Mucosa of descending colon (tissue), 3 donors: ENCODE measurements around the gene MYRIP. TPM values are rescaled to one million over a fixed set of nuclear protein-coding genes. Genes with fewer than 3 reads are reported as not detected.

Source experiments
- ATAC-seq: fragments of 200-7000 bp; cut with Tn5 transposase; one replicate; pipeline ENCODE4 v1.9.1; 2020; ENCODE audit warnings: mild to moderate bottlenecking, moderate library complexity
- DNase-seq, 3 donors: peaks; one replicate each; pipeline ENCODE4 v3.0.0-alpha.2; 2020
- H3K36me3 ChIP-seq: fragments of 200-600 bp; one replicate; pipeline ENCODE4 v1.8.0; 2021; ENCODE audit warnings: low read depth, mild to moderate bottlenecking
- H3K4me1 ChIP-seq: fragments of 200-600 bp; one replicate; pipeline ENCODE4 v1.8.0; 2021; ENCODE audit warnings: low read depth, mild to moderate bottlenecking
- H3K4me3 ChIP-seq: fragments of 200-600 bp; one replicate; pipeline ENCODE4 v1.8.0; 2021; ENCODE audit warnings: mild to moderate bottlenecking
- H3K9me3 ChIP-seq: fragments of 200-600 bp; one replicate; pipeline ENCODE4 v1.8.0; 2021; ENCODE audit warnings: mild to moderate bottlenecking
- CTCF ChIP-seq: fragments of 200-600 bp; IDR thresholded peaks from one replicate; pipeline ENCODE4 v1.8.0; 2022; ENCODE audit warnings: antibody characterized with exemption, mild to moderate bottlenecking
- intact Hi-C, 2 donors: fragments of 100-400 bp; cut with DNase I in 1 of 2; cut with micrococcal nuclease in 1 of 2; formaldehyde crosslinking; loops; one replicate each; pipeline versions ENCODE4 v1.11.0 to v1.11.1; 2022; cut with DNase I, micrococcal nuclease
- total RNA-seq, 3 donors: library from RNA; stranded (reverse); fragmentation: NEBNext Ultra II Directional in 2 of 3; extraction: Animal tissue kit (Norgen Biotek cat#: 25700) in 2 of 3; gene quantifications; one replicate each; pipeline versions ENCODE4 v1.2.1 to v1.2.4, GENCODE V29; 2021 to 2023
- donor health status: DM: no; HTN: no; CAD: no; lungs with moderate emphysema.
- donor health status: DM: no; HTN: no; CAD: no.
- donor health status: DM: no; HTN: yes; CAD: no.

The MYRIP gene
- total RNA-seq, 3 donors from 2014 or later, result 7.2 to 11.2 (median 9.9) TPM

DNA sequence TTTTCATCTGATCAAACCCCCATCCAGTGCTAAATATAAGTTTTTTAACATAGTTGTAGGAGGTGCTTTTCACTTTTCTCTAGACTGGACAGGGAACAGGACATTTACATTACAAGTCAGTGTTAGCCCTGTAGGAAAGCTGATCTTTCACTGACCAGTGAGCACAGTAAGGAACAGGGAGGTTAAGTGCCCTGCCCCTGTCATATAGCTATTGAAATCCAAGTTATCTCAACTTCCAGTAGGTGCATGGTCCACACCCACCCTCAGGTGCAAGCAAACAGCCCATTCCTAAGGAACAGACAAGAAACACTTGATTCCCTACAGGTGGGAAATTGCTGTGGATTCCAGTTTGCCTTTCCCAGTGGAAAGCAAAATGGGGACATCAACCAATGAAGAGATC is 421.0 kb downstream of the MYRIP start:
- Histone ChIP-seq H3K36me3 (no peaks in the 10 kb centered on the region), H3K9me3 (no peaks in the 10 kb centered on the region), H3K4me3 (no peak overlapping the region), H3K4me1 (peaks cover 5% of the 10 kb centered on the region)
- ATAC-seq (peak; percentile 68), DNase-seq (peak in 1 of 3 donors; percentile 16)
- no peak for TF ChIP-seq CTCF
- intact Hi-C loops, result loop anchor here in 1 of 2 donors (5.0 kb wide), 1 partner anchor 1282 kb away; no protein-coding TSS in a partner anchor

DNA sequence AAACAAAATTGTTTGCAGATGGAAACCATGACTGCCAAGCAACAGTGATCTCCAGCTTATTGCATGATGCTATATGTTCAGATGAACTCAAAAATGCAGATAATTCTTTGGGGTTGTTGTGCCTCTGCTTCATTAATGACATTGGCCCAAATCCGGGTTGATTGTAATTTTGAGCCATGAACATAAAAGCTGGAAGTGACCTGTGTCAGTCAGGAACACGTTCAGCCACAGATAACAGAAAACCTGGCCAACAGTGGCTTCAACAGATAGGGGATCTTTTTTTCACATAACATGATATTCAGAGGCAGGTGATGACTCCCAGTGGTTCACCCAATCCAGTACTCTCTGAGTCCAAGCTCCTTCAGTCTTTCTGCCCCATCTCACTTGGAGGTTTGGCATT is 423.2 kb downstream of the MYRIP start:
- DNase-seq (no peak), ATAC-seq (no peak)
- no peaks in the 10 kb centered on the region for H3K9me3 ChIP-seq
- no peak for TF ChIP-seq CTCF
- H3K36me3 ChIP-seq, result no peaks in the 10 kb centered on the region
- H3K4me1 ChIP-seq, result peaks cover 5% of the 10 kb centered on the region
- intact Hi-C loops, result loop anchor here in 1 of 2 donors (5.0 kb wide), 1 partner anchor 1280 kb away; no protein-coding TSS in a partner anchor
- no peak overlapping the region for H3K4me3 ChIP-seq

- Histone ChIP-seq H3K4me1 (no peaks in the 10 kb centered on the region), H3K9me3 (no peaks in the 10 kb centered on the region), H3K36me3 (no peaks in the 10 kb centered on the region), H3K4me3 (no peak overlapping the region)
- intact Hi-C loops, result no loop called here
- ATAC-seq, result no peak
- DNase-seq, result no peak
- no peak for TF ChIP-seq CTCF
Observed at GRCh38 chr3:40237159-40237558, 427.8 kb downstream of the MYRIP start.

- DNase-seq (no peak), ATAC-seq (no peak)
- TF ChIP-seq CTCF, result no peak
- Histone ChIP-seq H3K4me3 (no peak overlapping the region), H3K9me3 (no peaks in the 10 kb centered on the region), H3K4me1 (no peaks in the 10 kb centered on the region), H3K36me3 (no peaks in the 10 kb centered on the region)
- intact Hi-C loops, result no loop called here
Observed at GRCh38 chr3:40237889-40238571, 428.6 kb downstream of the MYRIP start.

- ATAC-seq (no peak), DNase-seq (no peak)
- Histone ChIP-seq H3K4me3 (no peak overlapping the region), H3K4me1 (no peaks in the 10 kb centered on the region), H3K9me3 (no peaks in the 10 kb centered on the region), H3K36me3 (no peaks in the 10 kb centered on the region)
- intact Hi-C loops, result no loop called here
- no peak for TF ChIP-seq CTCF
Observed at GRCh38 chr3:40240921-40241320, 431.5 kb downstream of the MYRIP start.

- intact Hi-C loops, result no loop called here
- H3K36me3 ChIP-seq, result no peaks in the 10 kb centered on the region
- no peak for ATAC-seq
- no peaks in the 10 kb centered on the region for H3K4me1 ChIP-seq
- DNase-seq, result no peak
- H3K9me3 ChIP-seq, result no peaks in the 10 kb centered on the region
- no peak overlapping the region for H3K4me3 ChIP-seq
- TF ChIP-seq CTCF, result no peak
Observed at GRCh38 chr3:40242216-40242615, 432.8 kb downstream of the MYRIP start.
